Kidney (tissue), 14 donors: Measurements from ENCODE around the gene DLGAP4. TPM values are rescaled to one million over a fixed set of nuclear protein-coding genes. Genes with fewer than 3 reads are reported as not detected.

Experiments
- DNase-seq, 5 donors: peaks; one replicate each; pipeline ENCODE4 v3.0.0-alpha.2; 2013 to 2020
- FAIRE-seq: peaks from 2 replicates; lab custom pipeline; 2012; peaks lifted over from hg19 to GRCh38; lab: Jason Lieb, UNC
- H3K27ac ChIP-seq, 2 donors: one replicate each; pipeline ENCODE4 v1.7.0; 2013; ENCODE audit warnings: low read depth in 2 of 2, low read length in 2 of 2, inconsistent platforms in 1 of 2
- H3K27me3 ChIP-seq: one replicate; pipeline ENCODE4 v1.7.1; 2013; ENCODE audit warnings: low read length, inconsistent platforms; ENCODE audit not compliant: control insufficient read depth, insufficient read depth
- H3K36me3 ChIP-seq, 3 donors: one replicate each; pipeline versions ENCODE4 v1.7.0 to v1.7.1; 2013; ENCODE audit warnings: low read length in 3 of 3, control low read depth in 1 of 3, inconsistent platforms in 1 of 3; ENCODE audit not compliant: insufficient read depth in 3 of 3, control insufficient read depth in 2 of 3
- H3K4me1 ChIP-seq, 3 donors: one replicate each; pipeline versions ENCODE4 v1.7.0 to v1.7.1; 2013; ENCODE audit warnings: low read length in 3 of 3, inconsistent platforms in 1 of 3, low read depth in 1 of 3; ENCODE audit not compliant: control insufficient read depth in 2 of 3, insufficient read depth in 2 of 3
- H3K4me3 ChIP-seq, 3 donors: one replicate each; pipeline versions ENCODE4 v1.7.0 to v1.8.1; 2013; ENCODE audit warnings: low read length in 3 of 3, control low read depth in 1 of 3, inconsistent platforms in 1 of 3
- H3K9ac ChIP-seq, 3 donors: one replicate each; pipeline versions ENCODE4 v1.7.0 to v1.7.1; 2013; ENCODE audit warnings: low read length in 3 of 3, control low read depth in 1 of 3, inconsistent platforms in 1 of 3
- H3K9me3 ChIP-seq, 3 donors: one replicate each; pipeline versions ENCODE4 v1.7.0 to v1.7.1; 2013; ENCODE audit warnings: low read length in 3 of 3, control low read depth in 1 of 3, inconsistent platforms in 1 of 3; ENCODE audit not compliant: control insufficient read depth in 2 of 3, insufficient read depth in 1 of 3
- CTCF ChIP-seq: IDR thresholded peaks from 3 replicates; pipeline ENCODE4 v1.5.1; 2012; ENCODE audit warnings: mild to moderate bottlenecking, moderate library complexity, borderline replicate concordance; ENCODE audit not compliant: insufficient read depth; ENCODE audit errors: extremely low read depth
- intact Hi-C: fragments of 100-400 bp; cut with DNase I; formaldehyde crosslinking; loops from one replicate; pipeline ENCODE4 v1.11.1; 2022
- polyA plus RNA-seq: library from polyadenylated mRNA; stranded (reverse); fragments of 350-450 nt; fragmentation: Illumina TruSeq; extraction: RNeasy Lipid Tissue Mini Kit (QIAGEN cat#74804); gene quantifications from one replicate; pipeline ENCODE4 v1.2.3, GENCODE V29; 2014; ENCODE audit warnings: low read depth, low replicate concordance; ENCODE audit not compliant: insufficient read depth
- total RNA-seq: library from RNA; stranded (reverse); fragmentation: NEBNext Ultra II Directional; extraction: Animal tissue kit (Norgen Biotek cat#: 25700); gene quantifications from one replicate; pipeline ENCODE4 v1.2.1, GENCODE V29; 2021
- donor health status: control.
- donor health status: control.
- donor health status: control.
- donor health status: control.
- donor health status: control.
- donor health status: DM: yes; HTN: yes; CAD: no.
- donor health status: Normal renal cell carcinoma (clear cell type).

Gene DLGAP4
- total and polyA plus RNA-seq, 2 donors from 2014 or later = 19.6 to 62.4 TPM

- no peaks in the 10 kb centered on the region for H3K4me1 ChIP-seq
- H3K9me3 ChIP-seq = peaks cover 0 to 2% (median 0%) of the 10 kb centered on the region in 3 donors
- no peaks in the 10 kb centered on the region for H3K36me3 ChIP-seq
- DNase-seq (no peak), FAIRE-seq (no peak)
- no peak for TF ChIP-seq CTCF
- no peak overlapping the region for H3K27ac ChIP-seq
- no peaks in the 10 kb centered on the region for H3K27me3 ChIP-seq
- no peak overlapping the region for H3K4me3 ChIP-seq
- intact Hi-C loops = no loop called here
- H3K9ac ChIP-seq = no peak overlapping the region
These were observed 90.9 kb downstream of the DLGAP4 start for GRCh38 chr20:36396847-36397630.

GRCh38 chr20:36398515-36398914 lies 92.4 kb downstream of the DLGAP4 start:
- Histone ChIP-seq H3K4me1 (no peaks in the 10 kb centered on the region), H3K9ac (no peak overlapping the region), H3K36me3 (no peaks in the 10 kb centered on the region), H3K27me3 (no peaks in the 10 kb centered on the region), H3K27ac (no peak overlapping the region), H3K9me3 (peaks cover 0 to 5% (median 2%) of the 10 kb centered on the region in 3 donors), H3K4me3 (no peak overlapping the region)
- FAIRE-seq (no peak), DNase-seq (no peak)
- intact Hi-C loops = no loop called here
- no peak for TF ChIP-seq CTCF

- Histone ChIP-seq H3K27ac (no peak overlapping the region), H3K36me3 (no peaks in the 10 kb centered on the region), H3K4me3 (peak overlapping the region in 1 of 3 donors; percentile 4), H3K27me3 (no peaks in the 10 kb centered on the region), H3K4me1 (no peaks in the 10 kb centered on the region), H3K9ac (no peak overlapping the region), H3K9me3 (peaks cover 0 to 7% (median 2%) of the 10 kb centered on the region in 3 donors)
- intact Hi-C loops = no loop called here
- no peak for TF ChIP-seq CTCF
- FAIRE-seq = no peak
- DNase-seq = peak in 3 of 5 donors; percentile 31 to 55 (median 32)
These were observed 93.2 kb downstream of the DLGAP4 start for GRCh38 chr20:36399147-36399968.
